Hindlimb muscle (tissue), 1 donor: ENCODE results near the gene AVP. TPM values are rescaled to one million over a fixed set of nuclear protein-coding genes. Genes with fewer than 3 reads are reported as not detected.
"Not testable (repeated sequence)": the region's sequence is repeated elsewhere in the genome, so short reads cannot be mapped to it uniquely, and the experiment has no call there.

Experiments used
- DNase-seq: peaks from one replicate; pipeline ENCODE4 v3.0.0-alpha.2; 2013
- polyA plus RNA-seq: library from polyadenylated mRNA; unstranded; fragments of 120-200 nt; gene quantifications from one replicate; pipeline ENCODE4 v1.2.1, GENCODE V29; 2013; ENCODE audit not compliant: insufficient read length

Gene AVP
- polyA plus RNA-seq, 1 donor, result not detected

DNA sequence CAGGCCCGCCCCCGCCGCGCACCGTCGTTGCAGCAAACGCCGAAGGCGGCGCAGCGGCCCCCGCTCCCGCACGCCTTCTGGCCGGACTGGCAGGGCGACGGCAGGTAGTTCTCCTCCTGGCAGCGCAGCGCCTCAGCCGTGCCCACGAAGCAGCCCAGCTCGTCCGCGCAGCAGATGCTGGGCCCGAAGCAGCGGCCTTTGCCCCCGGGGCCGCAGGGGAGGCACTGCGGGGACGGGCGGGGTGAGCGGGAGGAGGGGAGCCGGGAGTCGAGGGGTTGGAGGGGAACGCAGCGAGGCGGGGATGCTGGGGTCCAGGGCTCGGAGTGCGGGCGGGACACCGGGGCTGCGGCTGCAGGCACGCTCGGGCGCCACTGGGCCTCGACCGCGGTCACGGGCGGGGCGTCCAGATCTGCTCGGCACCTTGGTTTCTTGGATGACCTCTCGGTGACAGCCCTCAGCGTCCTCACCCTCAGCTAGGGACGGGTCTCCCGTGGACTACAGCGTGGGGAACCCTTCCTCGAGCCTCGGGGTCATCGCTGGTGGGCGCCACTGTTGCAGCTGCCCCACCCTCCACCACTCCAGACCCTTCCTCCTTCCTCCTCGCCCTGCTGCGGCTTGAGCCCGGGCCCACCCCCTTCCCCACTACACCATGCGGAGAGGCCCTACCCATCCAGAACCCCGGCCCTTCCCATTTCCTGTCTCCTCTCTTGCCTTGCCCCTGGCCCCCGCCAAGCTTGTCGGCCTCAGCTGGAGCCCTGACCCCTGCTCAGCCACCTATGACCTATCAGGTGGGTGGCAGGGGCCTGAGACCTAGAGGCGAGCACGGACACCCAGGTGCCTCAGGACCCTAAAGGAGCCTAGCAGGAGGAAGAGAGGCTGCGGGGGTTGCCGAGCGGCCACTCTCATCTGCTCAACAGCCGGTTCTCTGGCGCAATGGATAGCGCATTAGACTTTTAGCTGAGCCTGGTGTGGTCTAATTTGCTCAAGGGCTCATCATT is 1.3 kb downstream of the AVP start:
- DNase-seq, result no peak

GRCh38 chr20:3082306-3082951 is 2.1 kb downstream of the AVP start:
- DNase-seq, result no peak

GRCh38 chr20:3081641-3082040 is 2.9 kb downstream of the AVP start:
- no peak for DNase-seq

DNA sequence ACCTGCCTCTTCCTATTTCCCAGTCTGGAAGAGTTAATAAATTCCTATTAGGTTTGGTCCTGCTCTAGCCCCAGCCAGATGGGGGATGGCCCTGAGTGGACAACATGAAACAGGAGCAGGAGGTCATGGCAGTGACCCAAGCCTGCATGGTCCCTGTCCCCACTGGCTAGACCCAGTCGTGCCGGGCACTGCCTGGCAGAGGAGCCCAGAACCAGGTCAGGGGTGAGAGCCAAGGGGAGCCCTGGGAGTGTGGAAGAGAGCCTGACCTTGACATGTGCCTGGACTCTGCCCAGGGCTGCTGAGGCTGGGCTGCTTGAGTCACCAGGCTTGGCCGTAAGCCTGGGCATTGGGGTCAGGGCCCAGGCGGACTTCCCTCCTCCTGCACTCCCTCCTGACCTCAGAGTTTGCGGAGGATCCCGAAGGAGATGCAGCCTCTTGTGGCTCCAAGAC is 3.6 kb downstream of the AVP start:
- no peak for DNase-seq

- no peak for DNase-seq
Observed at GRCh38 chr20:3077618-3078134, 6.8 kb downstream of the AVP start.

- not testable (repeated sequence) for DNase-seq
Observed at GRCh38 chr20:3075315-3075714, 9.2 kb downstream of the AVP start.

DNA sequence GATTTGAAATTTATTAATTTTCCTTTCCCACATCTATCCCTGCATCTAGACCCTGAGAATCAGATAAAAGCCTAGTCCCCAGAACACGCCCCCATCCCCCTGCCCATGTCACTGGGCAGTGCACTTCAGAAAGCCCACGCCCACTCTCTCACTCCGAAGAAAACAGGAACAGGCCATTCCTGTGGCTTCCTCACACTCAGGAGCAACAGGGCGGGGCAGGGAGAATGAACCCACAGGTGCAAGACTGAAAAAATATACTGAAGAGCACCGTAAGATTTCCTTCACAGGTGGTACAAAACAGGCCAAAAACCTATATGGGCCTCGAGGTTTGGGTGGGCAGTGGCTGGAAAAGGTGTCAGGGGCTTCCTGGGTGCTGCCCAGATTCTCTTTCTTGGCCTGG is 9.7 kb downstream of the AVP start:
- DNase-seq, result no peak

DNA sequence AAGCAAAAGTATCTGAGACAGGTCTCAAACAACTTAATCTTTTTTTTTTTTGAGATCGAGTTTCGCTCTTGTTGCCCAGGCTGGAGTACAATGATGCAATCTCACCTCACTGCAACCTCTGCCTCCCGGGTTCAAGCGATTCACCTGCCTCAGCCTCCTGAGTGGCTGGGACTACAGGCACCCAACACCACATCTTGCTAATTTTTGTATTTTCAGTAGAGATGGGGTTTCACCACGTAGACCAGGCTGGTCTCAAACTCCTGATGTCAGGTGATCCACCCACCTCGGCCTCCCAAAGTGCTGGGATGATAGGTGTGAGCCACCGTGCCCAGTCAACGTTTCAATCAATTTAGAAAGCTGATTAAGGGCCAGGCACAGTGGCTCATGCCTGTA is 11.3 kb downstream of the AVP start:
- not testable (repeated sequence) for DNase-seq

DNA sequence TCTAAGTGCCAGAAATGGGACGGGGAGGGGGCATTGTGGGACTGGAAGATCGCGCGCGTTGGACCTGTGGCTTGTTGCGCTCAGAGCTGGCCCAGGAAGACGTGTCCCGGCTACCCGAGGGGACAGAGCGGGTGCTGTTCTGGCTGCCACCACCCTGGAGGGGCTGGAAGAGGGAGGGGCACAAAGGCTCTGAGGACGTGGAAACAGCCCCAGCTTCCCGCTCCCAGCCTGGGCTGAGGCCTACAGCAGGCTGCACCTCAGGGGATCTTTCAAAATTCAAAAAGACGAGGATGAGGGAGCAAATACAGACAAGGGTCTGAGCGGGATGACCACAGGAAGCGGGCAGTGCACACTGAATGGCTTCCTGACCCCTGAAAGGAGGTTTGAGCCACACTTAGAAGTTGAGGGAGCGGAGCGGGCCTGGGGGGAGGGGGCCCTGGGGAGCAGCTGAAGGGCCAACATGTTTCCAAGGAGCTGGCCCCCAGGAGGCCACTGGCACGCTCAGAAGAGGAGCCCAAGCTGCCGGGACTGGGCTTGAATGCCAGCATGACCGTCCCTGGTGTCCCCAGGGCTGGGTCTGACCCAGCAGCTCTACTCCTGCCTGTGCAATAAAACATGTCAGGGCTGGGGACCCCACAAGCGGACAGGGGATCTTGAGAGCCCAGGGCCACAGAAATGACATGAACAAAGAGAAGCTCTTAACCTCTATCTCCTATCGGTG is 11.8 kb downstream of the AVP start:
- DNase-seq, result no peak

GRCh38 chr20:3071610-3072529 is 12.7 kb downstream of the AVP start, which contains the start of gene OXT:
OXT (plus strand) TSS chr20:3071620; CDS start chr20:3071656, 36 bp downstream.
- peak; percentile 59 for DNase-seq

GRCh38 chr20:3071266-3071609 is 13.3 kb downstream of the AVP start:
- no peak for DNase-seq

DNA sequence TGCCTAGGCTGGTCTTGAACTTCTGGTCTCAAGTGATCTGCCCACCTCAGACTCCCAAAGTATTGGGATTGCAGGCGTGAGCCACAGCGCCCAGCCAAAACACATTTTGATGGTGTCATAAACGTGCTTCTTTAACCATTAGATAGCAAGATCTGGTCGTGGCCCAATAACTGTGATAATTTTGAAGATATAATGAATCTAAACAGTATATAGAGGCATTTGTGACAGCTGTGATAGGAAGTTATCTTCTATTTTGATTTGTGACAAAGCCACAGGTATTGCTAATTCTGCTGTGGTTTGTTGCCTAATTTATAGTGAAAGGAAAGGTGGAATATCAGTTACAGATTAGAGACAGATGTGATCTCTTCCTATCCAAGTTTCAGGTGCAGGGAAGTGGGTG is 13.8 kb downstream of the AVP start:
- no peak for DNase-seq

GRCh38 chr20:3068986-3069900 is 15.3 kb downstream of the AVP start:
- DNase-seq, result no peak

GRCh38 chr20:3068075-3068474 is 16.4 kb downstream of the AVP start:
- DNase-seq, result no peak

- DNase-seq, result no peak
Observed at GRCh38 chr20:3067139-3068014, 17.1 kb downstream of the AVP start.

GRCh38 chr20:3064119-3064518 is 20.4 kb downstream of the AVP start:
- not testable (repeated sequence) for DNase-seq

DNA sequence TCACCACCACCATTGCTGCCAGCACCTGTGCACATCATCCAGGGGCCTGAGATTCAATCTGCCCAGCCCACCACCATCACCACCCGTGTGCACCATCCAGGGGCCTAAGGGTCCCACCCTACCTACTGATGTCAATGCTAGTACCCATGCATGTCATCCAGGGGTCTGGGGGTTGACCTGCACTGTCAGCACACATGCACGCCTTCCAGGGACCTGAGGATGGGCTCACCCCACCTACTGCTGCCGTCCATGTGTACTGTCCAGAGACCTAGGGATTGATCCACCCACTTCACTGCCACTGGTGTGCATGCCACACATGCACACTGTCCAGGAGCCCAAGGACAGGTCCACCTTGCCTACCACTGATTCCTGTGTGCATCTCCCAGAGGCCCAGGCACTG is 25.0 kb downstream of the AVP start:
- DNase-seq, result no peak

- DNase-seq, result no peak
Observed at GRCh38 chr20:3051385-3052019, 33.0 kb downstream of the AVP start.
